ENCODE measurements around the gene OR52E1. TPM values are rescaled to one million over a fixed set of nuclear protein-coding genes. Genes with fewer than 3 reads are reported as not detected.

Gene OR52E1
- polyA plus RNA-seq, 1 donor (not counting 4 experiments of a cell fraction or from before 2014, with no cell fraction given): not detected

DNA sequence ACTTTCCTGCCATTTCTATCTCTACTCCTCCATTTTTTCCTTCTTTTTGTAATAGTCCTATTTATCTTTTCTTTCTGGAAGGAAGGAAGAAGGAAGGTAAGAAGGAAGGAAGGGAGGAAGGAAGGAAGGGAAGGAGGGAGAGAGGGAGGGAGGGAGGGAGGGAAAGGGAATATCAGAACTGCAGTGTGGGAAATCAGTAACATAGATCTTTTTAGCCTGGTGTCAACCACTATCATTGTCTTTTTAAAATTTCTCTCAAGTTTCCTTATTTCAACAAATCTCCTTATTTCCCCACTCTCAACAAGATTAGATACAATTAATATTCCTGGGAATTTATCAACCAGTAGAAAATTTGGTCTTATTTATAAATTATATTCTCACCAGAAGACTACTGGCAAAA, 33.7 kb downstream of the OR52E1 start:
- no peak for FAIRE-seq
- no peaks in the 10 kb centered on the region for H3K9me1 ChIP-seq (ENCODE audit: control insufficient read depth, extremely low read depth, insufficient read depth, low read length)
- no peaks in the 10 kb centered on the region for H3K36me3 ChIP-seq (ENCODE audit: control insufficient read depth in 2 of 2, extremely low read depth in 1 of 2, insufficient read depth in 2 of 2, low read length in 2 of 2)
- DNase-seq (ENCODE audit: low read depth, low spot score): no peak
- no peak overlapping the region for H3K27ac ChIP-seq (ENCODE audit: control insufficient read depth, insufficient read depth, low read length)
- TF ChIP-seq, protein P1, sequence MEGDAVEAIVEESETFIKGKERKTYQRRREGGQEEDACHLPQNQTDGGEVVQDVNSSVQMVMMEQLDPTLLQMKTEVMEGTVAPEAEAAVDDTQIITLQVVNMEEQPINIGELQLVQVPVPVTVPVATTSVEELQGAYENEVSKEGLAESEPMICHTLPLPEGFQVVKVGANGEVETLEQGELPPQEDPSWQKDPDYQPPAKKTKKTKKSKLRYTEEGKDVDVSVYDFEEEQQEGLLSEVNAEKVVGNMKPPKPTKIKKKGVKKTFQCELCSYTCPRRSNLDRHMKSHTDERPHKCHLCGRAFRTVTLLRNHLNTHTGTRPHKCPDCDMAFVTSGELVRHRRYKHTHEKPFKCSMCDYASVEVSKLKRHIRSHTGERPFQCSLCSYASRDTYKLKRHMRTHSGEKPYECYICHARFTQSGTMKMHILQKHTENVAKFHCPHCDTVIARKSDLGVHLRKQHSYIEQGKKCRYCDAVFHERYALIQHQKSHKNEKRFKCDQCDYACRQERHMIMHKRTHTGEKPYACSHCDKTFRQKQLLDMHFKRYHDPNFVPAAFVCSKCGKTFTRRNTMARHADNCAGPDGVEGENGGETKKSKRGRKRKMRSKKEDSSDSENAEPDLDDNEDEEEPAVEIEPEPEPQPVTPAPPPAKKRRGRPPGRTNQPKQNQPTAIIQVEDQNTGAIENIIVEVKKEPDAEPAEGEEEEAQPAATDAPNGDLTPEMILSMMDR (optimal IDR thresholded peaks at IDR 0.05 in 1 of 3, IDR thresholded peaks at IDR 0.05 in 1 of 3, conservative IDR thresholded peaks at IDR 0.05 in 1 of 3; ENCODE audit: extremely low read depth in 1 of 3, insufficient read depth in 2 of 3, low read length in 3 of 3): no peak
- no peak for TF ChIP-seq EZH2 (IDR thresholded peaks at IDR 0.05; ENCODE audit: low read length)
- H4K20me1 ChIP-seq (ENCODE audit: control insufficient read depth, extremely low read depth, insufficient read depth, low read length): no peaks in the 10 kb centered on the region
- no peak overlapping the region for H3K4me3 ChIP-seq (ENCODE audit: control insufficient read depth in 2 of 3, extremely low read depth in 1 of 3, insufficient read depth in 2 of 3, low read depth in 1 of 3, low read length in 3 of 3)
- no peaks in the 10 kb centered on the region for H3K4me1 ChIP-seq (ENCODE audit: control insufficient read depth, extremely low read depth, insufficient read depth, low read length)
- no peaks in the 10 kb centered on the region for H3K9me3 ChIP-seq (ENCODE audit: control insufficient read depth, low read depth, low read length)
- H3K9ac ChIP-seq (ENCODE audit: control insufficient read depth, extremely low read depth, insufficient read depth, low read length): no peak overlapping the region
- no peaks in the 10 kb centered on the region for H3K27me3 ChIP-seq (ENCODE audit: control insufficient read depth, extremely low read depth, insufficient read depth, low read length)
- no peak overlapping the region for H3K4me2 ChIP-seq (ENCODE audit: control insufficient read depth, extremely low read depth, insufficient read depth, low read depth, low read length)
- H3K79me2 ChIP-seq (ENCODE audit: control insufficient read depth, insufficient read depth, low read length): no peaks in the 10 kb centered on the region
- dilution Hi-C loops (cut with MboI; ENCODE audit: extremely low pct_ligation_motif_present, low sequenced_read_pairs): no loop called here
- H2AFZ ChIP-seq (ENCODE audit: control insufficient read depth, low read length): no peak overlapping the region

DNA sequence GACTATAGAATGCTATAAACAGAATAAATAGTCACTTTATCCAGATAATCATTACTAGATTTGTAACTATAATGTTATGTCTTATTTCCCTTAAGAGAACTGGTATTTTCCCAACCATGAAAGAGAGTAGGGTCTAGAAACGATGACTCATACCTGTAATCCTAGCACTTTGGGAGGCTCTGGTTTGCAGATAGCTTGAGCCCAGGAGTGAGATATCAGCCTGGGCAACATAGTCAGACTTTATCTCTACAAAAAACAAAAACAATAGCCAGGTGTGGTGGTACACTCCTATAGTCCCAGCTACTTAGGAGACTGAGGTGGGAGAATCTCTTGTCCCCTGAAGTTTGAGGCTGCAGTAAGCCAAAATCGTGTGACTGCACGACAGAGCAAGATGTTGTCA, 37.9 kb downstream of the OR52E1 start:
- DNase-seq (ENCODE audit: low read depth, low spot score): no peak
- Histone ChIP-seq H3K4me3 (ENCODE audit: control insufficient read depth in 2 of 3, extremely low read depth in 1 of 3, insufficient read depth in 2 of 3, low read depth in 1 of 3, low read length in 3 of 3) (no peak overlapping the region), H3K27ac (ENCODE audit: control insufficient read depth, insufficient read depth, low read length) (no peak overlapping the region), H3K9ac (ENCODE audit: control insufficient read depth, extremely low read depth, insufficient read depth, low read length) (no peak overlapping the region), H3K9me1 (ENCODE audit: control insufficient read depth, extremely low read depth, insufficient read depth, low read length) (no peaks in the 10 kb centered on the region), H3K36me3 (ENCODE audit: control insufficient read depth in 2 of 2, extremely low read depth in 1 of 2, insufficient read depth in 2 of 2, low read length in 2 of 2) (no peaks in the 10 kb centered on the region), H3K9me3 (ENCODE audit: control insufficient read depth, low read depth, low read length) (no peaks in the 10 kb centered on the region), H3K4me2 (ENCODE audit: control insufficient read depth, extremely low read depth, insufficient read depth, low read depth, low read length) (no peak overlapping the region), H2AFZ (ENCODE audit: control insufficient read depth, low read length) (no peak overlapping the region), H3K4me1 (ENCODE audit: control insufficient read depth, extremely low read depth, insufficient read depth, low read length) (no peaks in the 10 kb centered on the region), H3K27me3 (ENCODE audit: control insufficient read depth, extremely low read depth, insufficient read depth, low read length) (no peaks in the 10 kb centered on the region), H3K79me2 (ENCODE audit: control insufficient read depth, insufficient read depth, low read length) (no peaks in the 10 kb centered on the region), H4K20me1 (ENCODE audit: control insufficient read depth, extremely low read depth, insufficient read depth, low read length) (no peaks in the 10 kb centered on the region)
- no peak for FAIRE-seq
- TF ChIP-seq, protein P1 (optimal IDR thresholded peaks at IDR 0.05 in 1 of 3, IDR thresholded peaks at IDR 0.05 in 1 of 3, conservative IDR thresholded peaks at IDR 0.05 in 1 of 3; ENCODE audit: extremely low read depth in 1 of 3, insufficient read depth in 2 of 3, low read length in 3 of 3): no peak
- TF ChIP-seq EZH2 (IDR thresholded peaks at IDR 0.05; ENCODE audit: low read length): no peak
- dilution Hi-C loops (cut with MboI; ENCODE audit: extremely low pct_ligation_motif_present, low sequenced_read_pairs): no loop called here

Measured in keratinocyte (primary cell).